ENCODE data around the gene WWOX.
A peak's percentile ranks its signal among the peaks of the same experiment; 100 is the strongest.

WWOX gene

DNA sequence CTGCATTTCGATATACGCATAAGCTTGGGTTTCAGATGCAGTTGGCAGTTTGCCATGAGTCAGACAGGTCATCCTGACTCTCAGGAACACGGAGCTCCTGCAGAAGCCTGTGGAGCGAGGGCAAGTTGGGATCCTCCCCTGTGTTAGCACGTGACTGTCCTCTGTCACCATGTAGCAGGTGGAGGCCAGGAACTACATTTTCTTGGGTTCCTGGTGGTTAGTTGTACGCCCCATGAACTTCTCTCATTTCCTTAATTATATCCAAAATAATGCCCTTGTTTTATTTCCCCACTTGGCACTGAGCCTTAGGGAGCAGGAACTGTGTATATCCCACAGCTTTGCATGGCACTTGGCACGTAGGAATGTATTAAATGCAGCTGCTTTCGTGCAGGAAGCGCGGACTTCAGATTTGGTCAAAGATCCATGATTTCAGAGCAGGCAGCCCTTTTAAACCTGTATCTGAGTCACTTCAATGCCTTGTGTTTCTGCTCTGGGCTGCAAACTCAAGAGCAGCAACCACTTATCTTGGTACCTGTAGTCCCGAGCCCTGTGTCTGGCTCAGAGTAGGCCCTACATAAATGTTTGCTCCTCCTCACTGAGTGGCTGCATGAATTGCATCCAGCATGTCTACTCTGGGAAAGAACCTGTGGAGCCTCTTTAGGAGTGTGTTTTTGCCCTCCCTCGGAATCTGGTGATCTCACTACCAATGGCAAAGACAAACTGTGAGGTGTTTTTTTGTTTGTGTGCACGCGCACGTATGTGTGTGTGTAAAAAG is 1072.7 kb downstream of the WWOX start:
- peak; percentile 52 for DNase-seq

- no peak for DNase-seq
Measured at GRCh38 chr16:79172976-79173500, 1073.6 kb downstream of the WWOX start.

DNA sequence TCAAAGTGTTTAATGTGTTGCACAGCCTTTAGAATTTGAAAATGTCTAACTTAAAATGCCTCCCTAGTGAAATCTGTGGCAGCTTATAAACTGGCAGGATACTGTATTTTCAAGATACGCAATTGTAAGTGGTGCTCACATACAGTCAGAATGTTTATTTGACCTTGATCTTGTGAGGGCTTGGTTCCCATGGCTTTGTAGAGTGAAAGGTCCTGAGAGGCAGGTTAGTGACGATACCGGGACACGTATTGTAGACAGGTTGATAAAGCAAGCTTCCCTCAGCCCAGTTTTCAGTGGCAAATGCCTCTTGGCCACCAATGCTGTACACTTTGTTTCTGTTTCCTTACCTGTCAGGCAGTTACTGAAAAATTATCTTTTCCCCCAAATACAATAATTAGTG is 1074.5 kb downstream of the WWOX start:
- no peak for DNase-seq

- DNase-seq, result no peak
Measured at GRCh38 chr16:79175286-79176057, 1076.0 kb downstream of the WWOX start.

GRCh38 chr16:79177018-79177417 is 1077.6 kb downstream of the WWOX start:
- DNase-seq, result no peak

GRCh38 chr16:79181419-79181818 is 1082.0 kb downstream of the WWOX start:
- DNase-seq, result no peak

DNA sequence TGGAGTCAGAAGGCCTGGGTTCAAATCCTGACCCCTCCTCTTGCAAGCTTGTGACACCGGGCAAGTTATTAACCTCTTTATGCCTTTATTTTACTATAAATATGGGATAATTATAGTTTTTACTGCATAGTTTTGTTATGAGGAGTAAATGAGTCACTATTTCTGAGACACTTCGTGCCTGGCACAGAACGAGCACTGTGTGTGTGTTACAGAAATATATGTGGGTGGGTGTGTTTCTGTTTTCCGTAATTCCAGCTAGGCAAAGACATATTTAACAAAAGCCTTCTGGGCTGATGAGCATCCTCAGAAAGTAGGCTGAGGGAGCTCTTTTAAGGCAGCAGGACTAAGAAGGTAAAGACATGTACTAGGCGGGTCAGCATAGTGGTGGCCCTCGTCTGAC is 1083.2 kb downstream of the WWOX start:
- no peak for DNase-seq

DNA sequence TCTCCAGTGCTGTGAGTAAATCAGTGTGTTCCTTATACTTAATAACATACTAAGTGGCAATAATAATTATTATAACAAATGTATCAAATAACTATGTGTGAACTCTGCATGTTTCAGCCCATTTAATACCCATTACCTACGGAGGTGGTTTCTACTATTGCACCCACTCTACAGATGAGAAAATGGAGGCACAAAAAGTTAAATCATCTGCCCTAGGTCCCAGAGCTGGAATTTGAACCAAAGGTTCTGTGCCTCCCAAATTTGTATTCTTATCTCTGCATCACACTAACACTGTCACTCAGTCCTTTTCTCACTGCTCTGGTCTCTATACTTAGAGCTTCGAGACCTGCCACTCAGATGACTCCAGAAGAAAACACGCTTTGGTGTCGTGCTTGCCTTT is 1084.1 kb downstream of the WWOX start:
- DNase-seq, result no peak

GRCh38 chr16:79184464-79185030 is 1085.1 kb downstream of the WWOX start:
- DNase-seq, result no peak

DNA sequence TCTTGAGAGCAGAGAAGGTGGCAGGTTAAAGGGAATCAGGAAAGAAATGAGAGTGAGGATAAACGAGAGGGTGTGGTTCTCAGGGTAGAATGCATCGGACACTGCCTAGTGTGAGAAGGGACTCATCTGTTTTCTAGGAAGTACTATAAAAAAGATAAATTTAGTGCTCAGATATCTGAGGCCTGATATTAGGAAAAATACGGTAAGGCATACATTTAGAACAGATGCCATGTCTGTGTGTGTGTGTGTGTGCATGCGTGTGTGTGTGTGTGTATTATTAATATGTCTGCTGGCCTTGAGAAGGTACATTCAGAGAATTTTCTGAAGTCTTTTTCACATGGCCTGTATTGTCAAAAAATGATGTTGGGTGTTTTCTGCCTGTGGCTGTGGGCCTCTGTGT is 1086.3 kb downstream of the WWOX start:
- no peak for DNase-seq

DNA sequence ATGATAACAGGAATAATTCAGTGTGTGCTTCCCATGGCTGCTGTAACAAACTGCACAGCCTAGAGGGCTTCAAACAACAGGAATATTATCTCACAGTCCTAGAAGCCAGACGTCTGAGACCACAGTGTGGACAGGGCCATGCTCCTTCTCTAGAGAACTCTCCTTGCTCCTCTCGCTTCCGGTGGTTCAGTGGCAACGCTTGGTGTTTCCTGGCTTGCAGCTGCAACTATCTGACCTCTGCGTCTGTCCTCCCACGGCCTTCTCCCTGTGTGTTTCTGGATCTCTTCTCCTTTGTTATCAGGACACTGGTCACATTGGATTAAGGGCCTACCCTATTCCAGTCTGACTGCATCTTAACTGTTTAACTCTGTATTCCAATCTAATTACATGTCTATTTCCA is 1086.7 kb downstream of the WWOX start:
- DNase-seq, result no peak

DNA sequence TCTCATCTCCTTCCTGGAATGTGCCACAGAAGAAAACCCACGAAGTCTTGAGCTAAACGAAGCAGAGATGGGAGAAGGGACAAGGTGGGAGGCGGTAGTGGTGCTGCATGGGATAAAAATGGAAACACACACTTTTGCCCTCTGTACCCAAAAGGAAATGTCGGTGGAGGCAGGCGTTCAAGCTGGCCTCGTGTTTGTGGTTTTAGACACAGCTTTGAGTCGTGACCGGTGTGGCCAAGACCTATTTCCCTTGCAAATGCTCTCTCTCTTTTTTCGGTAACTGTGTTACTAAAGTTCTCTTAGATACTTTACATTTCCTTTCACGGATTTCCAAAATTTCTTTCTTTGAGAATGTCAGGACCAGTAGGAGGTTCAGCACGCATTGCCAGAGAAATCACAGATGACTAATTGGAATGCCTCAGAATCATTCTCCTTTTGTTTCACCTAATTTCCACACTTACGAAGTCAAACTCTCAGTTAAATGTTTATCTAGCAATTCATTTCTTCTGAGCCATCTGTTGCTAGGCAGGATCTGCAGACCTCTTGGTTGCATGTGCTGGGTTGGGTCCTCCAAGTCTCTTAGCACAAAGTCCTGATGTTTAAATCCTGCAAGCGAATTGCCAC is 1088.8 kb downstream of the WWOX start:
- no peak for DNase-seq

DNA sequence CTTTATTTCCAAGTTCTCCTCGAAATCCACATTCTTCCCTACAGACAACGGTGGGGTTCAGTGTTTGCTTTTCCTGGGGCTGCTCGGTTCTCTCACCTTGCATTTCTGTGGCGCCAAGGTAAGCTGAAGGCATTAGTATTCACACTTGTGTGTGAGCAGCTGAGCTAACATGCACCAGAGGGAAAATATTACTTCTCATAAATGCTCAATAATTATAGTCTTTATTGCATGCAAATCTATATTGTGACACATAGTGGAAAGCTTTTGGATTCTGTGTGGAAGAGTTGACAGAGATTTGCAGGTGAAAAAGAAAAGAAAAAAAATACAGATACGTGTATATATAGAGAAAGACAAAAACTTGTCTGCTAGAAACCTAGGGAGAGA is 1089.3 kb downstream of the WWOX start:
- no peak for DNase-seq

- no peak for DNase-seq
Measured at GRCh38 chr16:79190542-79190941, 1091.1 kb downstream of the WWOX start.

DNA sequence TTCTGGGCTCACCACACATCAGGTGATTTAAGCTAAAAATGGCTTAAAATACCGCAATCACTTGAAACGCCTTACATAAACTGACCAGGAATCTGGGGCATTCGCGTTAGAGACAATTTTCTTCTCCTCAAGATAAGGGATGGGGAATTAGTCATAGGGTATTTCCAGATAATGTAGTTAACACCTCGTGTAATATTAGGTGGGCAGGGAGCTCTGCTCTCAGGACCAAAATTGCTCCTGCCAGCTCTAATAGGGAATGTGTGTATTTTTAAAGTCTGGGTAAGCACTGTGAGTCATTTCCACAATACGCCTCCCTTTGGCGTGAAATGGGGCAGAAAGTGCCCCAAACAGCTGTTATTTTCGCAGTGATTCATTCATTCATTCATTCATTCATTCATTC is 1092.5 kb downstream of the WWOX start:
- DNase-seq, result no peak

DNA sequence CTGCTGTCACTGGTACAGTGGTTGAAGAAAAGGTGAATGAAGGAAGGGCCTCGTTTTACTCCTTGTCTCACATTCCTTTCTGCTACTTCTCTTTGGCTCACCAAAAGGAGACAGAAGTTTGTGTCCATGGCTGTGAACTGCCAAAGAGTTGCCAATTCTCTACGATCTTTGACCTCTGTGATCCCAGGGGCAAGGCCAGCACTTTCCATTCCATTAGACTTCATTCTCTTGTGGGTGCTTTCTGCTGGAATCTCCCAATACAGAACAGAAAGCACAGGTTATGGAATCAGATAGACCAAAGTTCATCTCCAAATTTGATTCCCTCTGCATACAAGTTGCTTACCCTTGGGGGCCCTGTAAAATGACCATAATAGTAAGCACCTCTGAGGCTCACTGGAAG is 1093.5 kb downstream of the WWOX start:
- DNase-seq, result no peak

- no peak for DNase-seq
Measured at GRCh38 chr16:79194291-79194690, 1094.8 kb downstream of the WWOX start.

- DNase-seq, result no peak
Measured at GRCh38 chr16:79195938-79196337, 1096.5 kb downstream of the WWOX start.

GRCh38 chr16:79201436-79201835 is 1102.0 kb downstream of the WWOX start:
- DNase-seq, result no peak

GRCh38 chr16:79202977-79203376 is 1103.5 kb downstream of the WWOX start:
- no peak for DNase-seq

- no peak for DNase-seq
Measured at GRCh38 chr16:79204486-79204885, 1105.0 kb downstream of the WWOX start.

- DNase-seq, result no peak
Measured at GRCh38 chr16:79206889-79207288, 1107.4 kb downstream of the WWOX start.

- DNase-seq, result no peak
Measured at GRCh38 chr16:79209308-79209707, 1109.9 kb downstream of the WWOX start.
